ENCODE data around the gene LAMB1.

DNA sequence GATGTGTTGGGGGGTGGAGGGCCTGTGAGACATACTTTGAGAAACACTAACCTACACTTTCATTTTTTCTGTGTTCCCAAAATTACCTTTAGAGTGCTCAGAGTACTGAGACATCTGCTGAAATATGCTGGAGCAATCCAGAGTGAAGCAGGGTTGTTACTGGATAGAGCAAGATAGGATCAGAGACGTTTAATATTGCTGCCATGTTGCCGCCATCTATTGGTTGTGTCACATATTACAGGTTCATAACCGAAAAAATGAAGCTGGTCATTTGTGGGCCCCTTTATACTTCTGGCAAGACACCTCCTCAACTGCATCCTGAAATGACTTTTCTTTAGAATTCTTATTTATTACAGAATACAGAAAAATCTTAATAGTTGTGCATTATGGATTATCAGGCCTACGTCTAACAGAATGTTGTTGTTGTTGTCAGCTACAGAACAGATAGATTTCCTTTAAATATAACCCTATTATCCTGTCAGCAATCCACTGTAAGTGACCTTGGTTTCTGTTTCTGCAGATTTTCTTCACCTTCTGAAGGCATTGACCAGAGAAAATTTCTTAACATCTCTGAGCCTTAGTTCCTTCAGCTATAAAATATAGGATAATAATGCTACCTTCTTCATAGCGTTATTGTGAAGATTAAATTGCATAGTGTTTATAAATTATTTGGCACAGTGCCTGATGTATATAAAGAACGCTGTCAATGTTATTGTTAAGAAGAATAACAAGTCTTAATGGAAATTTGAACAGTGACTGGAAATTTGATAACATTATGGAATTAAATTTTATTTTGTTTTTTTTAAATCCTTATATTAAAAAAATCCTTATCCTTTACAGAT lies 128.1 kb downstream of the LAMB1 start:
- TF ChIP-seq CTCF (IDR thresholded peaks at IDR 0.05) (peak; percentile 45 to 69 (median 62)), POLR2A (IDR thresholded peaks at IDR 0.05) (no peak)

Measured in esophagus squamous epithelium (tissue), 4 donors.